ENCODE data around the gene CCDC57. TPM values are rescaled to one million over a fixed set of nuclear protein-coding genes. Genes with fewer than 3 reads are reported as not detected.
"Not testable (repeated sequence)": the region's sequence is repeated elsewhere in the genome, so short reads cannot be mapped to it uniquely, and the experiment has no call there.

The CCDC57 gene
- total RNA-seq, 1 donor from 2014 or later, result 10.8 TPM

- TF ChIP-seq, protein P1, sequence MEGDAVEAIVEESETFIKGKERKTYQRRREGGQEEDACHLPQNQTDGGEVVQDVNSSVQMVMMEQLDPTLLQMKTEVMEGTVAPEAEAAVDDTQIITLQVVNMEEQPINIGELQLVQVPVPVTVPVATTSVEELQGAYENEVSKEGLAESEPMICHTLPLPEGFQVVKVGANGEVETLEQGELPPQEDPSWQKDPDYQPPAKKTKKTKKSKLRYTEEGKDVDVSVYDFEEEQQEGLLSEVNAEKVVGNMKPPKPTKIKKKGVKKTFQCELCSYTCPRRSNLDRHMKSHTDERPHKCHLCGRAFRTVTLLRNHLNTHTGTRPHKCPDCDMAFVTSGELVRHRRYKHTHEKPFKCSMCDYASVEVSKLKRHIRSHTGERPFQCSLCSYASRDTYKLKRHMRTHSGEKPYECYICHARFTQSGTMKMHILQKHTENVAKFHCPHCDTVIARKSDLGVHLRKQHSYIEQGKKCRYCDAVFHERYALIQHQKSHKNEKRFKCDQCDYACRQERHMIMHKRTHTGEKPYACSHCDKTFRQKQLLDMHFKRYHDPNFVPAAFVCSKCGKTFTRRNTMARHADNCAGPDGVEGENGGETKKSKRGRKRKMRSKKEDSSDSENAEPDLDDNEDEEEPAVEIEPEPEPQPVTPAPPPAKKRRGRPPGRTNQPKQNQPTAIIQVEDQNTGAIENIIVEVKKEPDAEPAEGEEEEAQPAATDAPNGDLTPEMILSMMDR (IDR thresholded peaks at IDR 0.05; ENCODE audit: insufficient read depth, low read length, severe bottlenecking), result no peak
- H3K36me3 ChIP-seq (ENCODE audit: control insufficient read depth, insufficient read depth, low read length), result peaks cover 3% of the 10 kb centered on the region
- peak; percentile 7 for FAIRE-seq
These were observed 34.7 kb downstream of the CCDC57 start for GRCh38 chr17:82177761-82178498.

GRCh38 chr17:82177276-82177675 lies 35.4 kb downstream of the CCDC57 start:
- FAIRE-seq (peak; percentile 100), DNase-seq (ENCODE audit: low read depth) (no peak)
- Histone ChIP-seq H3K27me3 (ENCODE audit: control insufficient read depth, insufficient read depth, low read length) (no peaks in the 10 kb centered on the region), H3K36me3 (ENCODE audit: control insufficient read depth, insufficient read depth, low read length) (peaks cover 3% of the 10 kb centered on the region), H3K4me3 (ENCODE audit: low read depth, low read length) (no peak overlapping the region)
- TF ChIP-seq, protein P1 (IDR thresholded peaks at IDR 0.05; ENCODE audit: insufficient read depth, low read length, severe bottlenecking), result no peak

More at GRCh38 chr17:82177761-82178498, 34.7 kb downstream of the CCDC57 start:
- DNase-seq (ENCODE audit: low read depth), result no peak
- Histone ChIP-seq H3K4me3 (ENCODE audit: low read depth, low read length) (no peak overlapping the region), H3K27me3 (ENCODE audit: control insufficient read depth, insufficient read depth, low read length) (no peaks in the 10 kb centered on the region)

DNA sequence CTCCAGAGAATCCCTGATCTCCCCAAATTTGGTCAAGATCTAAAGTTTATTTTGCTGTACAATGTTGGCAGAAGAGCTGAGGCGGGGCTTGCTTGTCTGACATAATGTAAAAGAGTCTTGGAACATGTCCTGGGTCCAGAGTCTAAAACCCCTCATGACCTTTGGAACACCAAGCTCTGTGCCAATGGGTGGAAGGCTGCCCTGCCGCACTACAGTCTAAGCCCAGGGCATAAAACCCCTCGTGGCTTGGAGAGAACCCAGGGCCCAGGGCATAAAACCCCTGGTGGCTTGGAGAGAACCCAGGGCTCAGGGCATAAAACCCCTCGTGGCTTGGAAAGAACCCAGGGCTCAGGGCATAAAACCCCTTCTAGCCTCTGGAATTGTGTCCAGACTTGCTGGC lies 36.7 kb downstream of the CCDC57 start:
- no peaks in the 10 kb centered on the region for H3K27me3 ChIP-seq (ENCODE audit: control insufficient read depth, insufficient read depth, low read length)
- FAIRE-seq (no peak), DNase-seq (ENCODE audit: low read depth) (no peak)
- H3K4me3 ChIP-seq (ENCODE audit: low read depth, low read length), result no peak overlapping the region
- TF ChIP-seq, protein P1 (IDR thresholded peaks at IDR 0.05; ENCODE audit: insufficient read depth, low read length, severe bottlenecking), result no peak
- H3K36me3 ChIP-seq (ENCODE audit: control insufficient read depth, insufficient read depth, low read length), result peaks cover 1% of the 10 kb centered on the region

DNA sequence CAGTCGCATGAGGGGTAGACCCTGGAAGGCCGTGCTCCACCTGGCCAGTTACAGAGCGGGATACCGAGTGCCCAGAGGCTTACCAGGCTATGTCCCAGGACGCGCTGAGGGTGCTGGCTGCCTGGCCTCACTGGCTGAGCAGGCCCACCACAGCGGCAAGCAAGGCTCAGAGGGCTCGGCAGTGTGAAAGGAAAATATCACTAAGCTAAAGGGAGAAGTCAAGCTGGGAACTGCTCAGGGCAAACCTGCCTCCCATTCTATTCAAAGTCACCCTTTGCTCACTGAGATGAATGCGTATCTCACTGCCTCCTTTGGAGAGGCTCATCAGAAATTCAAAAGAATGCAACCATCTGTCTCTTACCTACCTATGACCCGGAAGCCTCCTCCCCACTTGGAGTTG lies 37.4 kb downstream of the CCDC57 start:
- Histone ChIP-seq H3K27me3 (ENCODE audit: control insufficient read depth, insufficient read depth, low read length) (no peaks in the 10 kb centered on the region), H3K36me3 (ENCODE audit: control insufficient read depth, insufficient read depth, low read length) (peaks cover 1% of the 10 kb centered on the region), H3K4me3 (ENCODE audit: low read depth, low read length) (no peak overlapping the region)
- DNase-seq (ENCODE audit: low read depth) (no peak), FAIRE-seq (no peak)
- TF ChIP-seq, protein P1 (IDR thresholded peaks at IDR 0.05; ENCODE audit: insufficient read depth, low read length, severe bottlenecking), result no peak

- H3K36me3 ChIP-seq (ENCODE audit: control insufficient read depth, insufficient read depth, low read length); H3K27me3 ChIP-seq (ENCODE audit: control insufficient read depth, insufficient read depth, low read length); FAIRE-seq; DNase-seq (ENCODE audit: low read depth); H3K4me3 ChIP-seq (ENCODE audit: low read depth, low read length): not testable (repeated sequence)
These were observed 38.4 kb downstream of the CCDC57 start for GRCh38 chr17:82174042-82174857.

GRCh38 chr17:82173351-82174041 lies 39.1 kb downstream of the CCDC57 start:
- H3K36me3 ChIP-seq (ENCODE audit: control insufficient read depth, insufficient read depth, low read length), result no peaks in the 10 kb centered on the region
- DNase-seq (ENCODE audit: low read depth) (peak; percentile 83), FAIRE-seq (no peak)
- TF ChIP-seq, protein P1 (IDR thresholded peaks at IDR 0.05; ENCODE audit: insufficient read depth, low read length, severe bottlenecking), result no peak
- no peak overlapping the region for H3K4me3 ChIP-seq (ENCODE audit: low read depth, low read length)
- H3K27me3 ChIP-seq (ENCODE audit: control insufficient read depth, insufficient read depth, low read length), result no peaks in the 10 kb centered on the region

All from bronchial epithelial cell (primary cell).